Brain pericyte (primary cell): ENCODE results near the gene LHX3.

Source experiments
- DNase-seq: peaks from one replicate; pipeline ENCODE4 v3.0.0-alpha.2; 2012; ENCODE audit warnings: low read depth, low spot score

The LHX3 gene

GRCh38 chr9:136228107-136228875, 23.4 kb upstream of the LHX3 start:
- no peak for DNase-seq

- no peak for DNase-seq
Observed at GRCh38 chr9:136226680-136227407, 21.9 kb upstream of the LHX3 start.

GRCh38 chr9:136225748-136226679, 21.1 kb upstream of the LHX3 start:
- no peak for DNase-seq

- DNase-seq = no peak
Observed at GRCh38 chr9:136225366-136225747, 20.4 kb upstream of the LHX3 start.

GRCh38 chr9:136223871-136224640, 19.1 kb upstream of the LHX3 start:
- DNase-seq = no peak

- no peak for DNase-seq
Observed at GRCh38 chr9:136222906-136223285, 18.0 kb upstream of the LHX3 start.

- DNase-seq = no peak
Observed at GRCh38 chr9:136222166-136222905, 17.4 kb upstream of the LHX3 start.

GRCh38 chr9:136220017-136220729, 15.2 kb upstream of the LHX3 start:
- DNase-seq = no peak

GRCh38 chr9:136219276-136219675, 14.3 kb upstream of the LHX3 start:
- no peak for DNase-seq

- no peak for DNase-seq
Observed at GRCh38 chr9:136218673-136219072, 13.7 kb upstream of the LHX3 start.

- DNase-seq = no peak
Observed at GRCh38 chr9:136218271-136218670, 13.3 kb upstream of the LHX3 start.

- DNase-seq = no peak
Observed at GRCh38 chr9:136216541-136217244, 11.8 kb upstream of the LHX3 start.

GRCh38 chr9:136213733-136214132, 8.8 kb upstream of the LHX3 start:
- DNase-seq = no peak

- no peak for DNase-seq
Observed at GRCh38 chr9:136212345-136212950, 7.5 kb upstream of the LHX3 start.

- no peak for DNase-seq
Observed at GRCh38 chr9:136211441-136212344, 6.8 kb upstream of the LHX3 start.

GRCh38 chr9:136211006-136211405, 6.1 kb upstream of the LHX3 start:
- DNase-seq = no peak

GRCh38 chr9:136210276-136210675, 5.3 kb upstream of the LHX3 start:
- DNase-seq = no peak

GRCh38 chr9:136209786-136210185, 4.9 kb upstream of the LHX3 start:
- no peak for DNase-seq
